ENCODE measurements around the gene AUTS2. TPM values are rescaled to one million over a fixed set of nuclear protein-coding genes. Genes with fewer than 3 reads are reported as not detected.

The AUTS2 gene
- total and polyA plus RNA-seq, 10 donors: 6.1 to 54.8 (median 29.1) TPM

DNA sequence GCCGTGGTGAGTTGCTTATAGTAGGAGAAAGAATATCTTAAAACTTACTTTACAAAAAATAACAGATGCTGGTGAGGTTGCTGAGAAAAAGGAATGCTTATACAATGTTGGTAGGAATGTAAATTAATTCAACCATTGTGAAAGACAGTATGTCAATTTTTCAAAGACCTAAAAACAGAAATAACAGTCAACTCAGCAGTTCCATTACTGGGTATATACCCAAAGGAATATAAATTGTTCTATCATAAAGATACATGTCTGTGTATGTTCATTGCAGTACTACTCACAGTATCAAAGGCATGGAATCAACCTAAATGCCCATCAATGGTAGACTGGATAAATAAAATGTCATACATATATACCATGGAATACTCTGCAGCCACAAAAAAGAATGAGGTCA lies 420.4 kb downstream of the AUTS2 start:
- 64 to 90% (median 76%) methylated on average over 1 of the region's 1 CpG for WGBS, 5 donors
- no peak for DNase-seq
- Histone ChIP-seq H3K9me3 (no peaks in the 10 kb centered on the region), H3K36me3 (no peaks in the 10 kb centered on the region), H3K27me3 (replicated peaks in 1 of 7) (no peaks in the 10 kb centered on the region), H3K27ac (no peak overlapping the region), H3K4me3 (no peak overlapping the region), H3K4me1 (peaks cover 0 to 12% (median 0%) of the 10 kb centered on the region in 6 donors)
- TF ChIP-seq POLR2A (IDR thresholded peaks at IDR 0.05) (no peak), CTCF (IDR thresholded peaks at IDR 0.05 in 8 of 11, conservative IDR thresholded peaks at IDR 0.05 in 3 of 11) (no peak), POLR2AphosphoS5 (IDR thresholded peaks at IDR 0.05) (no peak)
- intact Hi-C loops (cut with DNase I; ENCODE audit: low total_unique reads): no loop called here

DNA sequence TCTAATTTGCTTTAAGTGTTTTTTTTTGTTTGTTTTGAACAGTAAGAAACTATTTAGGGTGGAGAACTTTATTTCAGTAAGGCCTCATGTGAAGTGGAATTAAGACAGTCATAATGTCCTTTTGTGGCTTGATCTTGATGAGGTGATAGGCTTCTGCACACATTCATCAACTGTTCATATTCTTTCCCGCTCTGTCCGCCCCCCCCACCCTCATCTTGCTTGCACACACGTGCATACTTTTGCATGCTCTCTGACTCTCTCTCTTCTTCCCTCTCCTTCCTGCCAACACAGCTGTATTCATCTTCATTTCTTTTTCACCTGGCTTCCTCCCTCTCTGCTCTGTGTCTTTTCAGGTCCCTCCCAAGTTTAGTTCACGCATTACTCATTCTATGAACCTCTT lies 429.6 kb downstream of the AUTS2 start:
- Histone ChIP-seq H3K27ac (no peak overlapping the region), H3K27me3 (replicated peaks in 1 of 7) (no peaks in the 10 kb centered on the region), H3K4me1 (peaks cover 0 to 5% (median 0%) of the 10 kb centered on the region in 6 donors), H3K4me3 (no peak overlapping the region), H3K9me3 (peaks cover 0 to 9% (median 0%) of the 10 kb centered on the region in 8 donors), H3K36me3 (no peaks in the 10 kb centered on the region)
- WGBS, 5 donors: 68 to 76% (median 73%) methylated on average over 4 of the region's 4 CpGs
- intact Hi-C loops (cut with DNase I; ENCODE audit: low total_unique reads): no loop called here
- no peak for DNase-seq
- TF ChIP-seq POLR2AphosphoS5 (IDR thresholded peaks at IDR 0.05) (no peak), CTCF (IDR thresholded peaks at IDR 0.05 in 8 of 11, conservative IDR thresholded peaks at IDR 0.05 in 3 of 11) (no peak), POLR2A (IDR thresholded peaks at IDR 0.05) (no peak)

DNA sequence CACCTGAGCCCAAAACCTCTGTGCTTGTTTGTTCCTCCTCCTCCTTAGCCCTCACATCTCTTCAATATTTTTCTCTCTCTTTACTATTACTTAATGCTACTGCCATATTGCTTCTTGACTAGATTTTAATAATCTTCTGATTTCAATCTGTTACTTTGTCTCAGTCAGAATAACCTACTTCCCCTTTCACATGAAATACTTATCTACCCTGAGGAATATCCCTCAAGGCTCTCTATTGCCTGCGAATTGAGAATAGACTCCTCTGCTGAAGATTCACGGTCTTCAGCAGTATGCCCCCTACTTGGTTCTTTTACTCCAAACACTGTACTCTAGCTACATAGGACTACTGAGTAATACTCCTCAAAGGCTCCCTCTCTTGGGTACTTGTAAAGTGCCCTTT lies 430.3 kb downstream of the AUTS2 start:
- WGBS, 5 donors: 87 to 95% (median 93%) methylated on average over 2 of the region's 2 CpGs
- DNase-seq: no peak
- H3K4me3 ChIP-seq: no peak overlapping the region
- H3K36me3 ChIP-seq: no peaks in the 10 kb centered on the region
- H3K27me3 ChIP-seq (replicated peaks in 1 of 7): no peaks in the 10 kb centered on the region
- no peak for TF ChIP-seq CTCF (IDR thresholded peaks at IDR 0.05 in 8 of 11, conservative IDR thresholded peaks at IDR 0.05 in 3 of 11)
- no peak overlapping the region for H3K27ac ChIP-seq
- intact Hi-C loops (cut with DNase I; ENCODE audit: low total_unique reads): no loop called here
- H3K4me1 ChIP-seq: peaks cover 0 to 5% (median 0%) of the 10 kb centered on the region in 6 donors
- H3K9me3 ChIP-seq: peaks cover 0 to 9% (median 0%) of the 10 kb centered on the region in 8 donors

GRCh38 chr7:70029993-70030392 lies 431.7 kb downstream of the AUTS2 start:
- H3K27me3 ChIP-seq (replicated peaks in 1 of 7): no peaks in the 10 kb centered on the region
- intact Hi-C loops (cut with DNase I; ENCODE audit: low total_unique reads): no loop called here
- no peak for DNase-seq
- H3K27ac ChIP-seq: no peak overlapping the region
- peaks cover 0 to 9% (median 0%) of the 10 kb centered on the region in 8 donors for H3K9me3 ChIP-seq
- 77 to 95% (median 90%) methylated on average over 1 of the region's 1 CpG for WGBS, 5 donors
- no peak overlapping the region for H3K4me3 ChIP-seq
- H3K4me1 ChIP-seq: peaks cover 0 to 5% (median 0%) of the 10 kb centered on the region in 6 donors
- TF ChIP-seq POLR2AphosphoS5 (IDR thresholded peaks at IDR 0.05) (no peak), POLR2A (IDR thresholded peaks at IDR 0.05) (no peak), CTCF (IDR thresholded peaks at IDR 0.05 in 8 of 11, conservative IDR thresholded peaks at IDR 0.05 in 3 of 11) (no peak)
- H3K36me3 ChIP-seq: no peaks in the 10 kb centered on the region

Data from spleen (tissue), 11 donors.